Esophagus (tissue), 2 donors: Measurements from ENCODE around the gene THRB. TPM values are rescaled to one million over a fixed set of nuclear protein-coding genes. Genes with fewer than 3 reads are reported as not detected.

Experiments used
- H3K27ac ChIP-seq, 2 donors: one replicate each; pipeline ENCODE4 v1.5.1; 2013; ENCODE audit warnings: low read depth in 2 of 2, mild to moderate bottlenecking in 2 of 2, inconsistent platforms in 1 of 2, low read length in 1 of 2, moderate library complexity in 1 of 2
- H3K27me3 ChIP-seq, 2 donors: one replicate each; pipeline ENCODE4 v1.6.1; 2013; ENCODE audit warnings: low read length in 2 of 2, control low read depth in 1 of 2, mild to moderate bottlenecking in 1 of 2; ENCODE audit not compliant: insufficient read depth in 2 of 2, control insufficient read depth in 1 of 2
- H3K36me3 ChIP-seq, 2 donors: one replicate each; pipeline ENCODE4 v1.6.1; 2013; ENCODE audit warnings: low read length in 1 of 2; ENCODE audit not compliant: control insufficient read depth in 2 of 2, insufficient read depth in 2 of 2
- H3K4me1 ChIP-seq, 2 donors: one replicate each; pipeline ENCODE4 v1.6.1; 2013; ENCODE audit warnings: low read length in 1 of 2; ENCODE audit not compliant: control insufficient read depth in 2 of 2, insufficient read depth in 2 of 2
- H3K4me3 ChIP-seq, 2 donors: one replicate each; pipeline ENCODE4 v1.5.1; 2013; ENCODE audit warnings: low read length in 2 of 2, mild to moderate bottlenecking in 2 of 2, low read depth in 1 of 2, moderate library complexity in 1 of 2
- H3K9me3 ChIP-seq, 2 donors: one replicate each; pipeline ENCODE4 v1.6.1; 2013; ENCODE audit warnings: mild to moderate bottlenecking in 2 of 2, low read depth in 1 of 2, low read length in 1 of 2, moderate library complexity in 1 of 2; ENCODE audit not compliant: control insufficient read depth in 2 of 2, insufficient read depth in 1 of 2
- WGBS, 2 donors: extraction: QIAGEN DNeasy Blood & Tissue Kit; methylation state at CpG; one replicate each; pipeline ENCODE4 v1.1.7; 2013; 5-methylcytosine and 5-hydroxymethylcytosine counted together
- polyA plus RNA-seq, 2 donors: library from polyadenylated mRNA; stranded (reverse); fragments of 200-250 nt; gene quantifications; one replicate each; pipeline ENCODE4 v1.2.3, GENCODE V29; 2013
- donor health status: healthy with polysubstance abuse.
- donor health status: Bipolar disorder and iron deficiency.

The THRB gene
- polyA plus RNA-seq, 2 donors = 1.4 to 2.5 TPM

- no peaks in the 10 kb centered on the region for H3K36me3 ChIP-seq
- no peaks in the 10 kb centered on the region for H3K27me3 ChIP-seq
- no peaks in the 10 kb centered on the region for H3K4me1 ChIP-seq
- WGBS, 2 donors = 58 to 67% methylated on average over 6 of the region's 6 CpGs
- no peak overlapping the region for H3K4me3 ChIP-seq
- H3K9me3 ChIP-seq = no peaks in the 10 kb centered on the region
- no peak overlapping the region for H3K27ac ChIP-seq
Measured at GRCh38 chr3:24299806-24300626, 194.6 kb downstream of the THRB start.

- Histone ChIP-seq H3K9me3 (no peaks in the 10 kb centered on the region), H3K36me3 (no peaks in the 10 kb centered on the region), H3K27me3 (no peaks in the 10 kb centered on the region), H3K27ac (no peak overlapping the region), H3K4me3 (no peak overlapping the region), H3K4me1 (no peaks in the 10 kb centered on the region)
- 18% methylated on average over 1 of the region's 1 CpG for WGBS, 2 donors
Measured at GRCh38 chr3:24299246-24299805, 195.3 kb downstream of the THRB start.

GRCh38 chr3:24296441-24297205 lies 198.0 kb downstream of the THRB start:
- 87 to 88% methylated on average over 5 of the region's 5 CpGs for WGBS, 2 donors
- no peak overlapping the region for H3K4me3 ChIP-seq
- H3K9me3 ChIP-seq = peaks cover 3 to 4% of the 10 kb centered on the region in 2 donors
- no peak overlapping the region for H3K27ac ChIP-seq
- H3K36me3 ChIP-seq = no peaks in the 10 kb centered on the region
- no peaks in the 10 kb centered on the region for H3K4me1 ChIP-seq
- no peaks in the 10 kb centered on the region for H3K27me3 ChIP-seq

GRCh38 chr3:24294150-24294549 lies 200.5 kb downstream of the THRB start:
- no peak overlapping the region for H3K27ac ChIP-seq
- H3K4me1 ChIP-seq = no peaks in the 10 kb centered on the region
- WGBS, 2 donors = 98 to 100% methylated on average over 2 of the region's 2 CpGs
- H3K9me3 ChIP-seq = peaks cover 3 to 4% of the 10 kb centered on the region in 2 donors
- no peak overlapping the region for H3K4me3 ChIP-seq
- H3K27me3 ChIP-seq = no peaks in the 10 kb centered on the region
- no peaks in the 10 kb centered on the region for H3K36me3 ChIP-seq

- Histone ChIP-seq H3K27ac (no peak overlapping the region), H3K4me1 (no peaks in the 10 kb centered on the region), H3K9me3 (peaks cover 3 to 4% of the 10 kb centered on the region in 2 donors), H3K36me3 (no peaks in the 10 kb centered on the region), H3K4me3 (no peak overlapping the region), H3K27me3 (no peaks in the 10 kb centered on the region)
Measured at GRCh38 chr3:24291646-24292045, 203.0 kb downstream of the THRB start.

GRCh38 chr3:24290596-24290995 lies 204.1 kb downstream of the THRB start:
- H3K4me3 ChIP-seq = no peak overlapping the region
- H3K27me3 ChIP-seq = no peaks in the 10 kb centered on the region
- WGBS, 2 donors = 77 to 79% methylated on average over 3 of the region's 3 CpGs
- H3K36me3 ChIP-seq = no peaks in the 10 kb centered on the region
- H3K4me1 ChIP-seq = no peaks in the 10 kb centered on the region
- peaks cover 3 to 4% of the 10 kb centered on the region in 2 donors for H3K9me3 ChIP-seq
- H3K27ac ChIP-seq = no peak overlapping the region

- no peaks in the 10 kb centered on the region for H3K27me3 ChIP-seq
- no peaks in the 10 kb centered on the region for H3K36me3 ChIP-seq
- H3K4me3 ChIP-seq = no peak overlapping the region
- H3K9me3 ChIP-seq = no peaks in the 10 kb centered on the region
- 39 to 53% methylated on average over 8 of the region's 8 CpGs for WGBS, 2 donors
- H3K27ac ChIP-seq = no peak overlapping the region
- H3K4me1 ChIP-seq = no peaks in the 10 kb centered on the region
Measured at GRCh38 chr3:24288496-24289236, 206.0 kb downstream of the THRB start.

- Histone ChIP-seq H3K9me3 (no peaks in the 10 kb centered on the region), H3K27ac (peak overlapping the region in 1 of 2 donors; percentile 3), H3K4me1 (no peaks in the 10 kb centered on the region), H3K4me3 (no peak overlapping the region), H3K36me3 (no peaks in the 10 kb centered on the region), H3K27me3 (no peaks in the 10 kb centered on the region)
- WGBS, 2 donors = 22 to 38% methylated on average over 3 of the region's 3 CpGs
Measured at GRCh38 chr3:24287755-24288450, 206.7 kb downstream of the THRB start.

- no peak overlapping the region for H3K4me3 ChIP-seq
- H3K4me1 ChIP-seq = no peaks in the 10 kb centered on the region
- H3K27me3 ChIP-seq = no peaks in the 10 kb centered on the region
- no peak overlapping the region for H3K27ac ChIP-seq
- 92 to 94% methylated on average over 3 of the region's 3 CpGs for WGBS, 2 donors
- no peaks in the 10 kb centered on the region for H3K36me3 ChIP-seq
- no peaks in the 10 kb centered on the region for H3K9me3 ChIP-seq
Measured at GRCh38 chr3:24286405-24286804, 208.2 kb downstream of the THRB start.
